ENCODE results near the gene PIK3R6.

PIK3R6 gene

GRCh38 chr17:8849311-8850041 is 18.0 kb downstream of the PIK3R6 start:
- DNase-seq = no peak

- DNase-seq = no peak
These were observed 19.6 kb downstream of the PIK3R6 start for GRCh38 chr17:8847891-8848290.

- DNase-seq = no peak
These were observed 20.7 kb downstream of the PIK3R6 start for GRCh38 chr17:8846768-8847211.

GRCh38 chr17:8844229-8845218 is 22.9 kb downstream of the PIK3R6 start:
- DNase-seq = no peak

- no peak for DNase-seq
These were observed 24.1 kb downstream of the PIK3R6 start for GRCh38 chr17:8843344-8843743.

- DNase-seq = no peak
These were observed 25.6 kb downstream of the PIK3R6 start for GRCh38 chr17:8841844-8842243.

GRCh38 chr17:8839410-8839935 is 28.0 kb downstream of the PIK3R6 start:
- no peak for DNase-seq

GRCh38 chr17:8838551-8839095 is 28.9 kb downstream of the PIK3R6 start:
- no peak for DNase-seq

GRCh38 chr17:8837563-8838075 is 29.9 kb downstream of the PIK3R6 start:
- no peak for DNase-seq

GRCh38 chr17:8836821-8837562 is 30.5 kb downstream of the PIK3R6 start:
- no peak for DNase-seq

GRCh38 chr17:8835631-8836364 is 31.7 kb downstream of the PIK3R6 start:
- no peak for DNase-seq

GRCh38 chr17:8835106-8835505 is 32.4 kb downstream of the PIK3R6 start:
- DNase-seq = no peak

- no peak for DNase-seq
These were observed 34.6 kb downstream of the PIK3R6 start for GRCh38 chr17:8832711-8833352.

GRCh38 chr17:8831234-8831849 is 36.1 kb downstream of the PIK3R6 start:
- no peak for DNase-seq

GRCh38 chr17:8830141-8830540 is 37.3 kb downstream of the PIK3R6 start:
- no peak for DNase-seq

- no peak for DNase-seq
These were observed 38.2 kb downstream of the PIK3R6 start for GRCh38 chr17:8829036-8829941.

- no peak for DNase-seq
These were observed 39.0 kb downstream of the PIK3R6 start for GRCh38 chr17:8828517-8828875.

GRCh38 chr17:8826808-8827435 is 40.6 kb downstream of the PIK3R6 start:
- no peak for DNase-seq

- no peak for DNase-seq
These were observed 41.7 kb downstream of the PIK3R6 start for GRCh38 chr17:8825802-8826201.

Measured in RPMI8226 (cell line).